Omental fat pad (tissue), 4 donors: Measurements from ENCODE around the gene SRGAP1. TPM values are rescaled to one million over a fixed set of nuclear protein-coding genes. Genes with fewer than 3 reads are reported as not detected.

Source experiments
- ATAC-seq: fragments of 150-250 bp; one replicate; pipeline ENCODE4 v1.9.1; 2016; ENCODE audit warnings: mild to moderate bottlenecking, moderate library complexity; ENCODE audit not compliant: low FRiP score
- DNase-seq: peaks from one replicate; pipeline ENCODE4 v3.0.0-alpha.2; 2019; ENCODE audit warnings: low spot score
- CTCF ChIP-seq, 3 donors: fragments of 450-650 bp; IDR thresholded peaks; one replicate each; pipeline ENCODE4 v1.5.1; 2016 to 2017; ENCODE audit warnings: antibody characterized with exemption in 3 of 3, mild to moderate bottlenecking in 3 of 3, moderate library complexity in 2 of 3
- total RNA-seq, 4 donors: library from RNA; depleted of rRNA; stranded (reverse); fragments of >200 nt; gene quantifications; one replicate each; pipeline ENCODE4 v1.1.0, GENCODE V29; 2016

Gene SRGAP1
- total RNA-seq, 4 donors from 2014 or later = 10.6 to 69.1 (median 12.9) TPM

- ATAC-seq (no peak), DNase-seq (no peak)
- no peak for TF ChIP-seq CTCF (IDR thresholded peaks at IDR 0.05)
Measured at GRCh38 chr12:64171715-64172114, 327.2 kb downstream of the SRGAP1 start.

DNA sequence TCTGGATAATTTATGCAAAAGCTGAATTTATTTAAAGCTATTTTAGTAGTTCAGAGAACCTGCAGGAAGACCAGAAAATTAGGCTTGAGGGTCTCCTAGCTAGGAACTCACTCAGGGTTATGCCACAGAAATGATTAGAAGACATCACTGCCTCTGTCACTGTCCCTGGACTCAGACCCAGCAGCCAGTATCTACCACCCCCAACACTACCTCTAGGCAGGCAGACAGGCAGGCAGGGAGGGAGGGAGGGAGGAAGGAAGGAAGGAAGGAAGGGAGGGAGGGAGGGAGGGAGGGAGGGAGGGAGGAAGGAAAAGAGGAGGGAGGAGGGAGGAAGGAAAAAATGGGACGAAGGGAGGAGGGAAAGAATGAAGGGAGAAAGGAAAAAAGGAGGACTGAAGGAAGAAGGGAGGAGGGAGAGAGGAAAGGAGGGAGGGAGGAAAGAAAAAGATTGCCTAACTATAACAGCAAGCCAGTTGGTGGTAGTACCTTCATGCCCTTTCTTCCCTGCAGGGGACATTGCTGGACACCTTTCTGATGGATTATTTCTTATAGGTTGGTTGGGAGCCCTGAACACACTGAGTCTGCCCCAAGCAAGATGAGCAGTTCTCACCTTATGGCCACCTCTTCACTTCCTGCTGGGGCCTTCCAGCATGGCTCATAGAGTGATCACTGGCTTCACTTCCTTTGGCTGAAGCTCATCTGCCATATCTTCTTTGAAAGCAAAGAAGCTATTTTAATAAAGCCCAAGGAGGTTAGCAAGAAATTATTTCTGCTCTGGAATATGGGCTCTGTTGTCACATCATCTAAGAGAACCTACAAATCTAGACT, 327.9 kb downstream of the SRGAP1 start:
- TF ChIP-seq CTCF (IDR thresholded peaks at IDR 0.05) = no peak
- DNase-seq (no peak), ATAC-seq (no peak)

DNA sequence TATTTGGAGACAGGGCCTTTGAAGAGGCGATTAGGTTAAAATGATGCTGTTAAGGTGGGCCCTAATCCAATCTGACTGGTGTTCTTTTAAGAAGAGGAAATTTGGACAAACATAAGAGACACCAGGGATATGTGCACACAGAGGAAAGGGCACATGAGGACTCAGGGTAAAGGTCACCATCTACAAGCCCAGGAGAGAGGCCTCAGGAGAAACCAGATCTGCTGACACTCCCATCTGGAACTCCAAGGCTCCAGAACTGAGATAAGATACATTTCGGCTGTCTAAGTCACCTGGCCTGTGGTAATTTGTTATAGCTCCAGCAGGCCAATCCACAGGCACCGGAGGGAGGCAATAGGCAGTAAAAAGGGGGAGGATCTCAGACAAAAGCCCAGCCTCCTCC, 329.0 kb downstream of the SRGAP1 start:
- DNase-seq = no peak
- ATAC-seq = no peak
- no peak for TF ChIP-seq CTCF (IDR thresholded peaks at IDR 0.05)

GRCh38 chr12:64175254-64175945, 330.9 kb downstream of the SRGAP1 start:
- TF ChIP-seq CTCF (IDR thresholded peaks at IDR 0.05) = no peak
- ATAC-seq = no peak
- DNase-seq = no peak

DNA sequence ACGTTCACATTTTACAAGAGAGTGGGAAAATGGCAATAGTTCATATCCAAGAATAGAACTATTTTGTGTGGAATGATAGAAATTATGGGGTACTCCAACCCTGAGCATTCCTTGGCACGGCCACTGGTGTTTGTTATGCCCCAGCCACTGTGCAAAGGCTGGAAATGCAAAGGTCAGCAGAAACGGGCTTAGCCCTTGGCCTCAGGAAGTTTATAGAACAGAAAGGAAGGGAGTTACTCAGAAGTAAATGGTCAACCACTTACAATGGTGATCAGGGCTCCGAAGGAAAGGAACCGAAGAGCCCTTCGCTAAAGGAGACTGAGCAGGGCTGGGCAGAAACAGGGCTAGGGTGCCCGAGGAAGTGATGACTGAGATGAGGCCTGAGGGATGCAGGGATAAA, 332.5 kb downstream of the SRGAP1 start:
- no peak for DNase-seq
- no peak for TF ChIP-seq CTCF (IDR thresholded peaks at IDR 0.05)
- no peak for ATAC-seq

DNA sequence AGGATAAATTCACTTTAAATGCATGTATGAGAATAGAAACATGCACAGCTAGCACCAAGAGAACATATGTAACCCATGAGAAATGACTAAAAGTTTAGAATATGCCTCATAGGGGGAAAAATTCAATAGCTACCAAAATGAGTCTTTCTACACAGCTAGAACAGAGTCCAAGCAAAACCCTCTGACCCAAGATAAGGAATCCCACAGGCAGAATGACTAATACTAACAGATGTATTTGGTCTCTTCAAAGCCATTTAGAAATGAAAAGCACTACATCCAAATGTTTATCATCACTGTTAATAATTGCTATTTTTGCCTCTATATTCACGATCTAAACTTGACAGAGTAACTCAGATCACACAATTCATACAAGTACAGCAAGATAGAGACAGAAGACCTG, 333.6 kb downstream of the SRGAP1 start:
- TF ChIP-seq CTCF (IDR thresholded peaks at IDR 0.05) = no peak
- DNase-seq (no peak), ATAC-seq (peak; percentile 21)

- TF ChIP-seq CTCF (IDR thresholded peaks at IDR 0.05) = no peak
- no peak for DNase-seq
- peak; percentile 84 for ATAC-seq
Measured at GRCh38 chr12:64180951-64181350, 336.5 kb downstream of the SRGAP1 start.
